CD4-positive, alpha-beta T cell (primary cell): Measurements from ENCODE around the gene RRM2. TPM values are rescaled to one million over a fixed set of nuclear protein-coding genes. Genes with fewer than 3 reads are reported as not detected.

Source experiments
- ATAC-seq: fragments of 200-7000 bp; cut with Tn5 transposase; one replicate; pipeline ENCODE4 v1.10.0; 2022; ENCODE audit warnings: mild to moderate bottlenecking; ENCODE audit not compliant: poor library complexity
- CTCF ChIA-PET: fragments of 350-600 bp; sonication (Branson Sonifier 250); formaldehyde crosslinking; loops from one replicate; lab custom pipeline; 2021; ENCODE audit warnings: antibody characterized with exemption, inconsistent platforms; lab: Charles Lee
- POLR2A ChIA-PET: fragments of 350-600 bp; sonication (Branson Sonifier 250); formaldehyde crosslinking; loops from one replicate; lab custom pipeline; 2021; ENCODE audit warnings: antibody characterized with exemption, inconsistent platforms; lab: Charles Lee
- DNase-seq, 14 experiments: peaks; one replicate each; pipeline ENCODE4 v3.0.0-alpha.2; 2013 to 2020; ENCODE audit warnings: mixed read lengths in 2 of 14
- H3K27ac ChIP-seq, 2 donors: one replicate each; pipeline versions ENCODE4 v1.5.1 to v1.7.0; 2013; ENCODE audit warnings: low read length in 2 of 2, low read depth in 1 of 2, mild to moderate bottlenecking in 1 of 2
- H3K27me3 ChIP-seq, 2 experiments: 1 replicate in 1 of 2; 2 replicates in 1 of 2; pipeline versions ENCODE4 v1.6.1 to v1.7.0; 2013; ENCODE audit warnings: low read length in 2 of 2, control low read depth in 1 of 2, mild to moderate bottlenecking in 1 of 2, moderate library complexity in 1 of 2; ENCODE audit not compliant: insufficient read depth in 2 of 2, control insufficient read depth in 1 of 2
- H3K36me3 ChIP-seq: one replicate; pipeline ENCODE4 v1.6.1; 2013; ENCODE audit warnings: low read length, control low read depth; ENCODE audit not compliant: insufficient read depth
- H3K4me1 ChIP-seq: one replicate; pipeline ENCODE4 v1.6.1; 2013; ENCODE audit warnings: low read length, control low read depth; ENCODE audit not compliant: insufficient read depth
- H3K4me3 ChIP-seq: one replicate; pipeline ENCODE4 v1.5.1; 2013; ENCODE audit warnings: mild to moderate bottlenecking, low read length, moderate library complexity
- H3K9me3 ChIP-seq, 2 experiments: 1 replicate in 1 of 2; 2 replicates in 1 of 2; pipeline versions ENCODE4 v1.6.1 to v1.7.0; 2013; ENCODE audit warnings: low read length in 2 of 2, mild to moderate bottlenecking in 2 of 2, control low read depth in 1 of 2, moderate library complexity in 1 of 2; ENCODE audit not compliant: control insufficient read depth in 1 of 2, insufficient read depth in 1 of 2
- H3K27ac Mint-ChIP-seq: one replicate; pipeline ENCODE4 v1.8.0; 2020; ENCODE audit warnings: mixed read lengths
- H3K27me3 Mint-ChIP-seq: one replicate; pipeline ENCODE4 v1.8.0; 2021; ENCODE audit warnings: mixed read lengths
- H3K36me3 Mint-ChIP-seq: one replicate; pipeline ENCODE4 v1.8.0; 2021; ENCODE audit warnings: low read depth, mixed read lengths
- H3K4me1 Mint-ChIP-seq: one replicate; pipeline ENCODE4 v1.8.0; 2021; ENCODE audit warnings: low read depth, mixed read lengths
- H3K4me3 Mint-ChIP-seq: one replicate; pipeline ENCODE4 v1.8.0; 2020; ENCODE audit warnings: mild to moderate bottlenecking, mixed read lengths
- H3K9me3 Mint-ChIP-seq: one replicate; pipeline ENCODE4 v1.8.0; 2020; ENCODE audit warnings: mixed read lengths
- CTCF ChIP-seq: fragments of 200-600 bp; IDR thresholded peaks from one replicate; pipeline ENCODE4 v1.8.0; 2022; ENCODE audit warnings: antibody characterized with exemption, mild to moderate bottlenecking
- intact Hi-C, 2 experiments: fragments of 100-400 bp; cut with DNase I in 1 of 2; cut with micrococcal nuclease in 1 of 2; formaldehyde crosslinking; loops; one replicate each; pipeline versions ENCODE4 v1.15.1 to v1.9.0; 2023 to 2025; cut with DNase I, micrococcal nuclease
- total RNA-seq, 174 experiments: library from RNA in 2 of 174; stranded (reverse) in 2 of 174; gene quantifications; one replicate each; pipeline ENCODE4 v1.2.3 and lab custom pipeline; 2021 to 2026

Gene RRM2
- total RNA-seq, 2 experiments from 2014 or later = 1.4 to 1.6 TPM

- Histone ChIP-seq H3K4me3 (no peak overlapping the region), H3K27me3 (peaks cover 35 to 42% of the 10 kb centered on the region in 2 experiments), H3K9me3 (peaks cover 0 to 7% of the 10 kb centered on the region in 2 experiments), H3K36me3 (no peaks in the 10 kb centered on the region), H3K27ac (no peak overlapping the region), H3K4me1 (peaks cover 10% of the 10 kb centered on the region)
- peaks cover 14% of the 10 kb centered on the region for H3K4me1 Mint-ChIP-seq
- DNase-seq (no peak), ATAC-seq (no peak)
- H3K27ac Mint-ChIP-seq = no peak overlapping the region
- no peaks in the 10 kb centered on the region for H3K36me3 Mint-ChIP-seq
- H3K27me3 Mint-ChIP-seq = peaks cover 79% of the 10 kb centered on the region
- ChIA-PET CTCF (interaction anchor here (1.2 kb wide), 2 partner anchors 12 to 22 kb away, joined by 3 to 4 read pairs; no protein-coding TSS in a partner anchor), POLR2A (no interaction called here)
- no peaks in the 10 kb centered on the region for H3K9me3 Mint-ChIP-seq
- no peak for TF ChIP-seq CTCF
- intact Hi-C loops = no loop called here
- no peak overlapping the region for H3K4me3 Mint-ChIP-seq
These were observed 28.2 kb upstream of the RRM2 start for GRCh38 chr2:10094271-10094814.

- Histone ChIP-seq H3K27me3 (peaks cover 33% of the 10 kb centered on the region in 2 experiments), H3K27ac (no peak overlapping the region), H3K9me3 (peaks cover 0 to 7% of the 10 kb centered on the region in 2 experiments), H3K36me3 (no peaks in the 10 kb centered on the region), H3K4me3 (no peak overlapping the region), H3K4me1 (peaks cover 10% of the 10 kb centered on the region)
- Mint-ChIP-seq H3K4me1 (peaks cover 14% of the 10 kb centered on the region), H3K36me3 (no peaks in the 10 kb centered on the region), H3K27me3 (peaks cover 71% of the 10 kb centered on the region), H3K4me3 (no peak overlapping the region), H3K27ac (no peak overlapping the region), H3K9me3 (no peaks in the 10 kb centered on the region)
- TF ChIP-seq CTCF = no peak
- intact Hi-C loops = no loop called here
- DNase-seq (no peak), ATAC-seq (no peak)
- POLR2A ChIA-PET = no interaction called here
- CTCF ChIA-PET = interaction anchor here (1.2 kb wide), 2 partner anchors 13 to 23 kb away, joined by 3 to 4 read pairs; no protein-coding TSS in a partner anchor
These were observed 27.4 kb upstream of the RRM2 start for GRCh38 chr2:10095175-10095574.

DNA sequence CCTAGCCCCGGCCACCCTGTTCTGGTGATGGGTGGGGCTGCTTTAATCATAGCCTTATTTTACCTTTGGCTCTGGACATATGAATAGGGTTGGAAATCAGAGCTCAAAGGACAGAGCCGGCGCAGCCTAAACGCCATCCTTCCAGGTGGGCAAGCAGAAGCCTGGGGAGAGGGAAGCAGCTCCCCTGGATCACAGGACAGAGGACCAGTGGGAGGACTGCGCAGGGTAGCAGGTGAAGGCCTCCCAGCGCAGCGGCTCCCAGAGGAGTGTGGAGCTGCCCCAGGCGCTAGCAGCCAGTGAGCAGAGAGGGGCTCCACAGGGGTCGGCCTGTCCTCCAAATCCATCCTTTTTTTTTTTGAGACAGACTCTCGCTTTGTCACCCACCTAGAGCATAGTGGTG lies 25.9 kb upstream of the RRM2 start:
- TF ChIP-seq CTCF = no peak
- CTCF ChIA-PET = interaction anchor here (1.0 to 2.9 kb wide), 12 partner anchors 8 to 297 kb away, joined by 3 to 43 read pairs (median 4); no protein-coding TSS in a partner anchor
- H3K9me3 Mint-ChIP-seq = no peaks in the 10 kb centered on the region
- H3K4me1 ChIP-seq = peaks cover 3% of the 10 kb centered on the region
- H3K27ac Mint-ChIP-seq = no peak overlapping the region
- H3K27me3 Mint-ChIP-seq = peaks cover 59% of the 10 kb centered on the region
- H3K27ac ChIP-seq = no peak overlapping the region
- H3K9me3 ChIP-seq = peaks cover 0 to 1% of the 10 kb centered on the region in 2 experiments
- H3K27me3 ChIP-seq = peaks cover 19 to 22% of the 10 kb centered on the region in 2 experiments
- DNase-seq = no peak
- ATAC-seq = no peak
- H3K4me3 ChIP-seq = no peak overlapping the region
- no peaks in the 10 kb centered on the region for H3K36me3 Mint-ChIP-seq
- intact Hi-C loops = loop anchor here (1.0 kb wide), 1 partner anchor 24 kb away; no protein-coding TSS in a partner anchor
- H3K4me1 Mint-ChIP-seq = peaks cover 9% of the 10 kb centered on the region
- no peak overlapping the region for H3K4me3 Mint-ChIP-seq
- POLR2A ChIA-PET = no interaction called here
- H3K36me3 ChIP-seq = no peaks in the 10 kb centered on the region
